Lung (tissue), 12 donors: ENCODE data around the gene PCSK6. TPM values are rescaled to one million over a fixed set of nuclear protein-coding genes. Genes with fewer than 3 reads are reported as not detected.

Experiments used
- ATAC-seq: fragments of 200-7000 bp; cut with Tn5 transposase; one replicate; pipeline ENCODE4 v1.9.1; 2020; ENCODE audit warnings: moderate number of reproducible peaks; ENCODE audit not compliant: insufficient read depth, low FRiP score
- DNase-seq, 3 donors: peaks; one replicate each; pipeline ENCODE4 v3.0.0-alpha.2; 2013 to 2017
- H3K27ac ChIP-seq, 2 donors: one replicate each; pipeline ENCODE4 v1.5.1; 2013; ENCODE audit warnings: mild to moderate bottlenecking in 2 of 2, moderate library complexity in 2 of 2, control low read depth in 1 of 2, inconsistent platforms in 1 of 2, low read depth in 1 of 2, low read length in 1 of 2
- H3K27me3 ChIP-seq, 3 donors: one replicate each; pipeline ENCODE4 v1.5.1; 2013; ENCODE audit warnings: low read length in 2 of 3; ENCODE audit not compliant: control insufficient read depth in 3 of 3, insufficient read depth in 3 of 3
- H3K36me3 ChIP-seq, 4 donors: one replicate each; pipeline ENCODE4 v1.5.1; 2013; ENCODE audit warnings: low read length in 4 of 4, mild to moderate bottlenecking in 1 of 4, moderate library complexity in 1 of 4; ENCODE audit not compliant: control insufficient read depth in 4 of 4, insufficient read depth in 4 of 4
- H3K4me1 ChIP-seq, 5 donors: one replicate each; pipeline ENCODE4 v1.5.1; 2013; ENCODE audit warnings: low read length in 5 of 5, mild to moderate bottlenecking in 2 of 5, moderate library complexity in 1 of 5; ENCODE audit not compliant: control insufficient read depth in 5 of 5, insufficient read depth in 5 of 5
- H3K4me3 ChIP-seq: one replicate; pipeline ENCODE4 v1.5.1; 2013; ENCODE audit warnings: mild to moderate bottlenecking, control low read depth, moderate library complexity
- H3K9ac ChIP-seq, 2 donors: one replicate each; pipeline ENCODE4 v1.5.1; 2013; ENCODE audit warnings: low read length in 2 of 2, control low read depth in 1 of 2; ENCODE audit not compliant: insufficient read depth in 1 of 2
- H3K9me3 ChIP-seq, 4 donors: one replicate each; pipeline ENCODE4 v1.5.1; 2013; ENCODE audit warnings: low read length in 3 of 4, mild to moderate bottlenecking in 1 of 4, moderate library complexity in 1 of 4; ENCODE audit not compliant: control insufficient read depth in 4 of 4, insufficient read depth in 3 of 4
- WGBS, 2 donors: extraction: QIAGEN DNeasy Blood & Tissue Kit; methylation state at CpG; one replicate each; pipeline ENCODE4 v1.1.7; 2013; 5-methylcytosine and 5-hydroxymethylcytosine counted together
- polyA plus RNA-seq, 2 donors: library from polyadenylated mRNA; stranded (reverse); fragments of 200-250 nt; gene quantifications; one replicate each; pipeline ENCODE4 v1.2.1, GENCODE V29; 2013
- total RNA-seq, 2 donors: library from RNA; depleted of rRNA in 1 of 2; stranded (reverse); fragments of >200 nt in 1 of 2; gene quantifications; one replicate each; pipeline ENCODE4 v1.2.1, GENCODE V29; 2014 to 2021
- TF ChIP-seq, protein P1 (sequence below): IDR thresholded peaks from 2 replicates; pipeline ENCODE4 v1.5.1; 2012; ENCODE audit warnings: mild to moderate bottlenecking; ENCODE audit errors: control extremely low read depth, extremely low read depth
- donor health status: control.
- donor health status: control.
- donor health status: Bipolar disorder and iron deficiency.
- donor health status: healthy.
- donor health status: DM: yes; HTN: yes; CAD: no.

PCSK6 gene
- total and polyA plus RNA-seq, 4 donors, result 4.6 to 41.0 (median 8.4) TPM

DNA sequence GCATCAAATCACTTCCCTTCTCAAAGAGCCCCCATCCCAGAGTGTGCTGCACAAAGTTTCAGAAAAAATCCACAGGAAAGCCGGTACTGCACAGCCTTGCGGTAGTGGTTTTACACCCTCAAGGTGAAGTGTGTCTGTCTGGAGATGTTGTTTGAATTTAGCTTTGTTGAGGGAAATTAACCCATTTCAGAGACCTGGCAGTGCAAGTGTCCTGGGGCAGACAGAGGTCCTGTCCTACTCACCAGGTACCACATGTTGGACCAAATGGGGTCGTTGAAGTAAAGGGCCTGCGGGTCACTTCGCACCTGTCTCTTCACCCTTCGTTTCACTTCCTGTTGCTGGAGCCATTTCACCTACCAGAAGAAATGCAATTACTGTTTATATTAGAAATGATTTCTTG is 57.8 kb downstream of the PCSK6 start:
- ATAC-seq (no peak), DNase-seq (no peak)
- Histone ChIP-seq H3K36me3 (no peaks in the 10 kb centered on the region), H3K27ac (no peak overlapping the region), H3K9ac (no peak overlapping the region), H3K27me3 (no peaks in the 10 kb centered on the region), H3K4me1 (no peaks in the 10 kb centered on the region), H3K4me3 (no peak overlapping the region), H3K9me3 (no peaks in the 10 kb centered on the region)
- TF ChIP-seq, protein P1, sequence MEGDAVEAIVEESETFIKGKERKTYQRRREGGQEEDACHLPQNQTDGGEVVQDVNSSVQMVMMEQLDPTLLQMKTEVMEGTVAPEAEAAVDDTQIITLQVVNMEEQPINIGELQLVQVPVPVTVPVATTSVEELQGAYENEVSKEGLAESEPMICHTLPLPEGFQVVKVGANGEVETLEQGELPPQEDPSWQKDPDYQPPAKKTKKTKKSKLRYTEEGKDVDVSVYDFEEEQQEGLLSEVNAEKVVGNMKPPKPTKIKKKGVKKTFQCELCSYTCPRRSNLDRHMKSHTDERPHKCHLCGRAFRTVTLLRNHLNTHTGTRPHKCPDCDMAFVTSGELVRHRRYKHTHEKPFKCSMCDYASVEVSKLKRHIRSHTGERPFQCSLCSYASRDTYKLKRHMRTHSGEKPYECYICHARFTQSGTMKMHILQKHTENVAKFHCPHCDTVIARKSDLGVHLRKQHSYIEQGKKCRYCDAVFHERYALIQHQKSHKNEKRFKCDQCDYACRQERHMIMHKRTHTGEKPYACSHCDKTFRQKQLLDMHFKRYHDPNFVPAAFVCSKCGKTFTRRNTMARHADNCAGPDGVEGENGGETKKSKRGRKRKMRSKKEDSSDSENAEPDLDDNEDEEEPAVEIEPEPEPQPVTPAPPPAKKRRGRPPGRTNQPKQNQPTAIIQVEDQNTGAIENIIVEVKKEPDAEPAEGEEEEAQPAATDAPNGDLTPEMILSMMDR, result no peak
- 84 to 91% methylated on average over 6 of the region's 6 CpGs for WGBS, 2 donors

DNA sequence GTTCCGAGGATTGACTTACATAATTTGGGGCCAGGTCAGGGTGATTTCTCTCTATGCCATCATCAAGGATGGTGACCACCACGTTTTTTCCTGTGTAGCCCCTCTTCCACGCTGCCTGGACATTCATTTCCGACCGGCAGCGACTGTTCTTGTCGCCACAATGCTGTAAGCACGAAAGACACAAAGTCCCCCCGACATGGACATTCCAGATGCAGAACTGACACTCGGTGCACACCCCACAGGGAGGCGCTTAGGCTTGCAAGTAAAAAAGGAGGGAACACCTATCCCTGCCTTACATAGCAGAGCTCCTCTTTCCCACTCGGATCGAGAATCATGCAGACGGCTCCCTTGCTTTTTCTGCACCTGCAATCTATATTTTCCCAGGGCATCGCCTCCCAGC is 58.2 kb downstream of the PCSK6 start:
- WGBS, 2 donors, result 87% methylated on average over 15 of the region's 15 CpGs
- no peak for ATAC-seq

DNA sequence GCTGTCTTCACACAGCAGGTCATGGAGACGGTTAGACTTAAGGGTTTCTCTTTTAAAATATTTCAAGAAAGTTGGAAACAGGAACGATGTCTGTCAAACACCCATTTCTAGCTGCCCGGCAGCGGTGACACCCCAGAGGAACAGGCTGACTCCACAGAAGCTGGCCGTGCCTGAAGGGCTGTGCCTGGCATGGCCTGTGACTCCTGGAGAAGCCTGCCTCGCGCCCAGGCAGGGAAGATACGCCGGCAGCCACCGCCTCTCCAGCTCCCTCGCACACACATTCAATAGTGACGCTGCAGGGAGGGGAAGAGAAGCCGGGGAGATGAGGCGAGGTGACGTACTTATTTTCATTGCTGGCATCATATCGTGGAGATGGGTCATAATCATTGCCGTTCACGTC is 59.9 kb downstream of the PCSK6 start:
- 90 to 94% methylated on average over 18 of the region's 18 CpGs for WGBS, 2 donors
- Histone ChIP-seq H3K4me3 (no peak overlapping the region), H3K27me3 (no peaks in the 10 kb centered on the region), H3K9me3 (no peaks in the 10 kb centered on the region), H3K9ac (no peak overlapping the region), H3K4me1 (no peaks in the 10 kb centered on the region), H3K36me3 (no peaks in the 10 kb centered on the region), H3K27ac (no peak overlapping the region)
- ATAC-seq, result no peak
- DNase-seq, result no peak
- TF ChIP-seq, protein P1, result no peak

More for the DNA sequence above, 58.2 kb downstream of the PCSK6 start:
- TF ChIP-seq, protein P1, result no peak
- H3K4me3 ChIP-seq, result no peak overlapping the region
- no peak overlapping the region for H3K27ac ChIP-seq
- no peaks in the 10 kb centered on the region for H3K27me3 ChIP-seq
- H3K9me3 ChIP-seq, result no peaks in the 10 kb centered on the region
- no peak for DNase-seq
- H3K4me1 ChIP-seq, result no peaks in the 10 kb centered on the region
- H3K9ac ChIP-seq, result no peak overlapping the region
- H3K36me3 ChIP-seq, result no peaks in the 10 kb centered on the region

DNA sequence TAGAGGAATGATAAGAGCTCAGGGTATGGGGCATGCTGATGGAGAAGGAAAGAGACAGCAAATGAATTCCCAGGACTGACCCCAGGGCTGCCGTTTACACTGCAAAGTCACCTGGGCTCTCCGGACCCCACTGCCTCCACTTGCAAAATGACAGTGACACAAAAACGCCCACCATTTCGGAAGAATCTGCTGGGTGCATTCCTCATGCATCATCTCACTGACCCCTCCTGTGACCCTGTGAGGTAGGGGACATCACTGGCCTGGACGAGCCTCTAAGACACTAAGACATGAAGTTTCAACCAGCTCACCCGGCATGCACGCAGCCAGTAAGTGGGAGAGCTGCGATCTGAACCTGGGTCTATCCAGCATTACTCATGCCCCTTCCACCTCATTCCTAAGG is 60.3 kb downstream of the PCSK6 start:
- no peak for ATAC-seq
- Histone ChIP-seq H3K27me3 (no peaks in the 10 kb centered on the region), H3K4me3 (no peak overlapping the region), H3K36me3 (no peaks in the 10 kb centered on the region), H3K4me1 (no peaks in the 10 kb centered on the region), H3K27ac (no peak overlapping the region), H3K9ac (no peak overlapping the region), H3K9me3 (no peaks in the 10 kb centered on the region)
- 85 to 88% methylated on average over 8 of the region's 8 CpGs for WGBS, 2 donors
- TF ChIP-seq, protein P1, result no peak
- DNase-seq, result no peak
